Measurements from ENCODE around the gene SLC37A4. TPM values are rescaled to one million over a fixed set of nuclear protein-coding genes. Genes with fewer than 3 reads are reported as not detected.
A peak's percentile ranks its signal among the peaks of the same experiment; 100 is the strongest.
"Not testable (repeated sequence)": the region's sequence is repeated elsewhere in the genome, so short reads cannot be mapped to it uniquely, and the experiment has no call there.

The SLC37A4 gene
- total and polyA plus RNA-seq, 2 of the 8 experiments (the other 6 are each of a cell fraction or from before 2014, with no cell fraction given) = 35.1 to 91.9 TPM

- TF ChIP-seq POLR2AphosphoS5 (IDR thresholded peaks at IDR 0.05; ENCODE audit: low read depth, low read length) = peak; percentile 90
Measured at GRCh38 chr11:119018074-119018938, 12.4 kb downstream of the SLC37A4 start, which contains the start of the genes RPS25 and TRAPPC4 (continued).

DNA sequence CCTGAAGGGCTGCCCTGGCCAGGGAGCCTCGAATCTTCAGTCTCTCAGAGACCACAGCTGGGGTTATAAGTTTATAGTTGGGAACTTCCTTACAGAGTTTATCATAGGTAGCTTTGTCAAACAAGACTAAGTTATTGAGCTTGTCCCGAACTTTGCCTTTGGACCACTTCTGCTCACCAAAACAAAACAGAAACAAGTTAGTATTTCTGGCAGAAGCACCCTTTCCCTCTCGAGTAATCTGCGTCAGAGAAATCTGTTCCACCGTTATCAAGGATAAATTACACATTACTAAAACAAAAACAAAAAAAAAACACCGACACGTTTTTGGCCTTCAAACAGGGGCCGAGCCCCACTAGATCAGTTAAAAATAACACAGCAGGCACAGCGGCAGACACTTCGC, 13.3 kb downstream of the SLC37A4 start:
- H3K4me1 ChIP-seq (replicated peaks in 1 of 4; ENCODE audit: control insufficient read depth in 3 of 4, insufficient read depth in 4 of 4, low read length in 3 of 4); H3K18ac ChIP-seq (ENCODE audit: extremely low read depth, low read length); H2BK5ac ChIP-seq (ENCODE audit: low read depth, low read length); H2BK15ac ChIP-seq (ENCODE audit: low read length); H2AFZ ChIP-seq (ENCODE audit: low read length); H2BK12ac ChIP-seq (ENCODE audit: low read depth, low read length); H3K23me2 ChIP-seq (ENCODE audit: low read depth, low read length); H4K20me1 ChIP-seq (replicated peaks in 1 of 2; ENCODE audit: control insufficient read depth in 1 of 2, insufficient read depth in 2 of 2, low read length in 2 of 2); H4K8ac ChIP-seq (ENCODE audit: extremely low read depth, insufficient read depth, low read length); FAIRE-seq; H3K27me3 ChIP-seq (replicated peaks in 1 of 4; ENCODE audit: control insufficient read depth in 3 of 4, extremely low read depth in 1 of 4, insufficient read depth in 3 of 4, low read length in 3 of 4); H3K56ac ChIP-seq (replicated peaks; ENCODE audit: insufficient read length, low read depth, low read length); H3K23ac ChIP-seq (ENCODE audit: insufficient read length); H3K9me3 ChIP-seq (ENCODE audit: insufficient read depth in 2 of 2, low read depth in 1 of 2, low read length in 1 of 2); DNase-seq (ENCODE audit: low read depth in 1 of 2, low spot score in 2 of 2); H2AK5ac ChIP-seq (ENCODE audit: low read depth, low read length); H2BK20ac ChIP-seq (ENCODE audit: low read length); H2BK120ac ChIP-seq (replicated peaks; ENCODE audit: low read depth, low read length); H3K79me1 ChIP-seq (ENCODE audit: low read depth, low read length); H3K14ac ChIP-seq (ENCODE audit: insufficient read length); H3K4ac ChIP-seq (replicated peaks; ENCODE audit: insufficient read length, low read depth, low read length); H4K91ac ChIP-seq (replicated peaks; ENCODE audit: insufficient read length, low read length): not testable (repeated sequence)
- Histone ChIP-seq H3K9ac (replicated peaks in 1 of 4; ENCODE audit: extremely low read depth in 1 of 4, low read depth in 3 of 4, low read length in 3 of 4) (peak overlapping the region; percentile 84 to 96 (median 94)), H3K4me3 (ENCODE audit: extremely low read depth in 1 of 4, insufficient read depth in 2 of 4, low read depth in 3 of 4, low read length in 4 of 4) (peak overlapping the region; percentile 93 to 99 (median 95)), H4K5ac (ENCODE audit: insufficient read length, low read depth, low read length) (peak overlapping the region; percentile 7), H3K79me2 (ENCODE audit: control insufficient read depth in 1 of 2, insufficient read depth in 2 of 2, low read length in 2 of 2) (peaks cover 15 to 52% of the 10 kb centered on the region in 2 experiments; a peak in 3 of 4 replicates), H3K36me3 (ENCODE audit: control insufficient read depth in 2 of 4, insufficient read depth in 4 of 4, low read length in 3 of 4) (peaks cover 29 to 58% (median 40%) of the 10 kb centered on the region in 4 experiments), H3K4me2 (ENCODE audit: insufficient read depth in 1 of 2, low read depth in 2 of 2, low read length in 2 of 2) (peak overlapping the region; percentile 68 to 75), H3K27ac (ENCODE audit: low read depth, low read length) (peak overlapping the region; percentile 84; the same call in 1 of the 2 replicates)
- 16% methylated on average over 10 of the region's 10 CpGs; no CpG with 5 or more reads in 1 of the 2 experiments for whole genome bisulfite sequencing, 2 experiments (ENCODE audit: extremely low coverage in 1 of 2, insufficient coverage in 1 of 2, insufficient read length in 1 of 2, insufficient replicate concordance in 2 of 2, low coverage in 1 of 2, low lambda C conversion rate in 2 of 2, missing lambda C conversion rate in 1 of 2)
- CTCF ChIA-PET (ENCODE audit: partially characterized antibody) = interaction anchor here (0.6 to 3.0 kb wide), 3 partner anchors 10 to 425 kb away, joined by 3 to 12 read pairs (median 5); partner anchors contain the start of gene SLC37A4
- POLR2A ChIA-PET (ENCODE audit: partially characterized antibody) = interaction anchor here (0.7 to 18.5 kb wide), 7 partner anchors 10 to 104 kb away, joined by 3 to 264 read pairs (median 5); partner anchors contain the start of genes C2CD2L, CENATAC, DPAGT1 and SLC37A4
